GM21526 (cell line): ENCODE data around the gene TLL2.

Source experiments
- ATAC-seq: cut with Tn5 transposase; IDR thresholded peaks from one replicate; pipeline ENCODE4 v1.9.1; 2021; ENCODE audit warnings: moderate library complexity; ENCODE audit not compliant: unreplicated experiment, low FRiP score

Gene TLL2

DNA sequence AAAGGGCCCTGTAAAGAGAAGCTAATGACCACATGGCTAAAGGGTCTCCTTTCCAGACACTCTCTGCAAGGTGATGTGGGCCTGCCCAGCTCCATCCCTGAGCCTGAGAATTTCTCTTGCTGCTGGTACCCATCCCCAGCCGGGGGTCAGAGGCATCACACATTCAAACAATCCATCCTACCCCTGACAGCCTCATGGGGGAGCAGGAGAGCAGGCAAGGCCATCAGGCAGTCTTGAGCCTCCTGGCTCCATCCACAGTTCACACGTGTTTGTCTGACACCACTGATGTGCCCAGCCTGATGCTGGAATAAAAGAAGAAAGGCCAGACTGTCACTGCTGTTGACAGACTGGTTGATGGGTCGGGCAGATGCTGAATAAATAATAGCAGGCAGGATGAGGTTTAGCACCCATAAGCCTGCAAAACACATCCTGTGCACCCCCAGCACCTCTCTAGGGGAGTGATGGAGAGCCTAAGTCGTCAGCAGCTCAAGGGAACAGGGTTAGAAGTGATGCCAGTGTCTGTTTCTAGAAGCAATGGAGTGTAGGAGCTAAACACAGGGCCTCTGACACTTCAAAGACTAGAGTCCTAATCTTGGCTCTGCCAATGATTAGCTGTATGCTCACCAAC, 43.5 kb downstream of the TLL2 start:
- ATAC-seq: no peak

DNA sequence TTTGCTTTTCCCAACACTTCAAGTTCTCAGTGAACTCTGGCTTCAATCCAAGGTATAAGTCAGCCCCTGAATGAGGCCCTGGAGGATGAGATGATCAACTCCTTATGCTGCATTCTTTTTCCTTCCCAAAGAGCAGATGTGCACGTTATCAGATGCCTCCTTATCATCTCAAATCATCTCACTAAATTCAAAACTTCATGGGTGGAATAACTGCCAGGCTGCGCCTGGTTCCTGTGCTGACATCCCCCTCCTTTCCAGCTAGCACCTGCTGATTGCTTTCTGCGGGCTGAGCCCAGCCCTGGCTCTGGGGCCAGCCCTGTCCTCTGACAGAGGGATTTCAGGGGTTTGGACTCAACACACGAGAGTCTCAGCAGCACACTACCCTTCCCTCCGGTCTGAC, 44.9 kb downstream of the TLL2 start:
- ATAC-seq: no peak

DNA sequence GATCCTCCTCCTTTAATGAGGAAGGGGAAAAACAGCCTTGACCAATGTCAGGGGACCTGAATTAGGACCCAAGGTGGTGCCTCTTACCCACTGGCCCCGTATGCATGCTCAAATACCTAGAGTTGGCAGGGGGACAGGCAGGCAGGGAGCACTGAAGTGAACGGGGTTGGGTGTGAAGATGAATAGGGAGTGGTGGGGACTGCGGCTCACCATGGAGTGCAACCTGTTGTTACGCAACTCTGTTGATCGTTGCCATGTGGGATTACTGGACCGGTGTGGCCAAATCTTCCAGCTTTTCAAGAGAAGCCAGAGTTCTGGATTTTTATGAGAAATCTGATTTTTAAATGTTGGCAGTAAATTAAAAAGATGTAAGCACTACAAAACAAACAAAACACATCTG, 48.1 kb downstream of the TLL2 start:
- ATAC-seq: no peak

DNA sequence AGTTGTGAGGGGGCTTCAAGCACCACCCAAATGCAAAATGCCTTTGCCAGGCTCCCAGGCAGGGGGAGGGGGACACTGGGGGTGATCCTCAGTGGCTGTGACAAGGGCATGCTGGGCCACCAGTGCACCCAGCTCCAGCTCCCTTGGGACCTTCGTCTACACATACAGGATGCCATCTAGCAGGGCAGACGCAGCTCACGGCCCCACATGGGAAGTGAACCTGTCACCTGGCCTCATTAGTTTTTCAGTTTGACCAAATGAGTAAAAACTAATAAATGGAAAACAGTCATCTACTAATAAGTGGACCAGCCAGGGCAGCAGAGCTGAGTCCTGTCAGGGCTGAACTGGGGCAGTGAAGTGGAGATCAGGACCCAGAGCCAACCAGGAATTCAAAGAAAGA, 50.2 kb downstream of the TLL2 start:
- ATAC-seq: no peak

DNA sequence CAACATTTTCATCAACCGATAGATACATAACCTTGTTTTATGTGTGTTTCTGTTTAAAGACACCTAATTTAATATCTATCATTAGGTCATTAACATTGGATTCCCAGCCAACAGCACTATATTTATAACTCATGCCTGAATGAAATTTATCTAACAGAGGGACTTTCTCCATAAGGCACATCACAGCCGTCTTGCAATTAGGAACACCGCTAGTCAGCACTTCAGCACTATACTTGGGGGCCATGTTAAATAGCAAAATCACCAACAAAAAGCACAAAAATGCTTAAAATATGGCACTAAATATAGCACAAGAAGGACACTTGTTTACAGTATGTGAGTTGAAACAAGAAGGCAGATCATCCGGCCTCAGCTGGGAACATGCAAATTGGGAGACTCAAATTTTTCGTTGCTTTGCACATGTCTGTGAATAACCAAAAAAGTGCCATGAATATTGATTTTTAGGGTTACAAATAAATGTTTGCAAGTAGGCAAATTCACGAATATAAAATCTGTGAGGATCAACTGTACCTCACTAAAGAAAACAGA, 51.0 kb downstream of the TLL2 start:
- ATAC-seq: no peak

DNA sequence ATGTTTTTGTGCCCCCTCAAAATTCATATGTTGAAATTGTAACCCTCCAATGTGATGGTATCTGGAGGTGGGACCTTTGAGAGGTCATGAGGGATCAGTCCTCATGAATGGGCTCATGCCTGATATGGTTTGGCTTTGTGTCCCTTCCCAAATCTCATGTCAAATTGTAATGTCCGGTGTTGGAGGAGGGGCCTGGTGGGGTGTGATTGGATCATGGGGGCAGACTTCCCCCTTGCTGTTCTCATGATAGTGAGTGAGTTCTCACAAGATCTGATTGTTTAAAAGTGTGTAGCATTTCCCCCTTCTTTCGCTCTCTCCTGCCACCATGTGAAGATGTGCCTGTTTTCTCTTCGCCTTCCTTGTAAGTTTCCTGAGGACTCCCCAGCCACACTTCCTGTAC, 53.4 kb downstream of the TLL2 start:
- ATAC-seq: no peak

DNA sequence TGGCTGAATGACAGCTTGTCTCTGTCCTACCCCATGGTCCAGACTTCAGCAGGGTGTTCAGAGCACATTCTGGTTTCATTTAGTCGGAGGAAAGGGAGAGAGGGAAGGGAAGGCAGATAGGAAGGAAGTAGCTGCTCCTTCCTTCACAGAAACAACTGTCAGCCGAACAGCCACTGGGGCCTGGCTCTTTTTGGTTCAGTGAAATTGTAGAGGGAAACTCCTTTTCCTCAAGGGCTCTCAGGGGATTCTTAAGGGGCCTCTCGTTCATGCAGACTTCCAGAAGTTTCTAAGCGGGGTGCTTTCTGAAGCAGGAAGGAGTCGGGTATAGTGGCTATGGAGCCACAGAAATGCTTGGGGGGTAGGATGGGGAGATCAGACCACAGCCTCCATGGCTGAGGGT, 56.4 kb downstream of the TLL2 start:
- ATAC-seq: no peak

DNA sequence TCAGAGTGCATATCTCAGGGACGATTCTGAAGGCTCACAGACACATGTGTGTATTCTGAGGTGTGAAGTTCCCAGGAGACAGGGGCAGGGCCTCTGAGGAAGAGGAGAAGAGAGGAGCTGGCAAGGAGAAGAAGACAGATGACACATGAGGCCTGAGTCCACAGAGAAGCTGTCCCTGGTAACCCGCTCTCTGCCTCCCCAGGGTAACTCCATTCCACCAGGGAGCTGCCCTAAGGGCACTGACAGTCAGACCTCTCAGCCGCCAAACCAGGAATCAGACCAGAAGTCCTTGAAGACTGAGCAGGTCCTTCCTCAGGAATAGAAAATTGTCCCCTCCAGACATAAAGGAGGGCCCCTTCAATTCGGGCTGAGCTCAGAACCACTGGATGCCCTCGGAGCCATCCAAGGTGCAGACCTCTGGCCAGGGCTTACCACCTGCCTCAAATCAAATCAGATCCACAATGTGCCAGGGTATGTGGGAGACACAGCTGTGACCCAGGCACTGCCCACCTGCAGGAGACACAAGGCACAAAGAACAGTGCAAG, 57.4 kb downstream of the TLL2 start:
- ATAC-seq: no peak

DNA sequence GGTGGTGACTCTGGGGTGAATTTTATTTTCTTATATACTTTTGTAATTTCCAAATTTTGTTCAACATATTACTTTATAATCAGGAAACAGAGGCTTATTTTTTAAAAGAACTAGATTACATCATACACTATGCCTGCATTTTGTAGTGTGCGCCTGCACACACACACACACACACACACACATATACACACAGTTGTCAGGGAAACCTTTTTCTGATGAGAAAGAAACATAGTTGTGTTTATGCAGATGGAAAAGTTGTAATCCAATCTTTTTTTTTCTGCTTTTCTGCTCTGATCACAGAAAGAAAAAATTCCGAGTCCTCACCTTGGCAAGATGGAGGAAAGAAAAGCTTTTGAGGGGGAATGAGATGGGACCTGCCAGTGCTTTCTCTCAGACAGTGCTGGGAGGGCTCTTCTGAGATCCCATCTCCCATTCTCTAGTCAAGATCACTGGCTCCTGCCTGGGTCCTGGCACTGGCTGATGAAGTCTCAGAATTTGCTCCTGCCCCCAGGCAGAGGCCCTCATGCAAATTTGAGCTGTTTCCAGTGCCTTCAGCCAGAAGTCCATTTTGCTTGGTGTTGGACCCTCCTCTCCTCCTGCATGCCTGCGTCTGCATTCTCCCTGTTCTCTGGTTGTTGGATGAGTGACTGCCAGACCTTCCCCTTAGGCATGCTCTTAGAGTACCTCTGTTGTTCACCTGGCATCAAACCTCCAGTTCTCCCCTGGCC, 59.7 kb downstream of the TLL2 start:
- ATAC-seq: no peak

DNA sequence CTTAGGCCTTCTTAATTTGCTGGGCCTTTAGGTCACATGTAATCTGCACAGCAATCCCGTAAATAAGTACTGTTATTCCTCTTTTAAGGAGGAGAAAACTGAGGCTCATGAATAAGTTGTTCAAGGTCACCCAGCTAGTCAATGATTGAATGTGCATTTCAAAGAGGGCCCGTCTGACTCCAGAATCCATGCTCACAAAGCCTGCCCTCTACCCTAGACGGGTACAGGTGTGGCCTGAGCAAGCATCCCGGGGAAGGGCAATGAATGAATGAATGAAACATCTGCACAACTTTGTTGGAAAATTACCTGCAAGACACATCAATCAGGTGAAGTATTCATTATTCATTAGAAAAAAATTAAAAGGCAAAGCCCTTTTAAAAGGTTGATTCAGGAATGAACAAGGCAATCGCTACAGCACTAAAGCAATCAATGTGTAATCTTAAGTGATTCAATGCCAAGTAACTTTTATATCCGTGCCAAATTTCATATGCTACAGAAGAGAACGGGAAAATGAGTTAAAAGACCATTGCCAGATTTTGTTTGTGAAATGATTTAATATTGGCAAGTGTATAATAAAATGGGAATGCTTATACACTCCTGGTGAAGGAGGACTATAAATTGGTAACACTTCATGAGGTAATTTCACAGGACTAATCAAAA, 61.1 kb downstream of the TLL2 start:
- no peak for ATAC-seq

DNA sequence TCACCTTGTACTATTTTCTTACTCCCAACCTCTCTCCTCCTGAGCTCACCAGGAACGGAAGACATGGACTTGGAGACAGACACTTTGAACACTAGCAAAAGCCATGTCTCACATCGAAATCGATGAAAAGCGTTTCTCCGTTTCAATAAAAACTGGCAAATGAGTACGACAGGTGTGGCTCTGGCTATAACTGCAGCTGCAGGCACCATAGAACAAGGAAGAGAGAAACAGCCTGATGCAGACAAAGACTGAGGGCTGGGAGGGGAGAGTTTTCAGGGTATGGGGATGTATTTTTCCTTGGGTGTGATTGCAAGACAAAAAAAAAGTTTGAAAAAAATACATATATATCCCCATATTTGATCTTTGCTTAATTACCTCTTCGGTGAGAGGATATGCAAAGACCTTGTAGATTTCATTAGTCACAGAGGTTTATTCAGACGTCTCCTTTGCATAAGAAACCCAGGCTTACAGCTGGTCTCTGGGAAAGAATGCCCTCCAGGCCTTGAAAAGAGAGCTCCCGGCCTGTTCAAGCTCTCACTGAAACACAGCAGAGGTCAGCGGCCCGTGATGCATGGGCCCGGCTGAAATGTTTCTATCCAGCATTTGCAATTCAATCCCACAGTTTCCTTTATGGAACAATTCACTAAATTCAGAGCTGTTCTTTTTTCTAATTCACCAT, 63.1 kb downstream of the TLL2 start:
- no peak for ATAC-seq

DNA sequence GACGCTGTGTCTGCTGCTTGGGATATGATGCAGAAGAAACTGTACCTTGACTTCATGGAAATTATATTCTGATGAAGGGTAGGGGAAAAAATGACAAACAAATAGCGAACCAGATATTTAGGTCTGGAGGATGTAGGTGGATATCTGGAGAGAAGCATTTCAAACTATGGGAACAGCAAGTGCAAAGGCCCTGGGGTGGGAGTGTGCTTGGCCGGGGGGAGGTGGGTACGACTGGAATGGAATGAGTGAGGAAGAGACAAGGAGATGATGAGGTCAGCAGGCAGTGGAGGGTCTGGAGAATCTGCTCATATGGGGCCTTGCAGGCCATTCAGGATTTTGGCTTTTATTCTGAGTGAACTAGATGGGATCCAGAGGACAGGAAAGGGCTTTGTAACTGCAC, 65.2 kb downstream of the TLL2 start:
- ATAC-seq: no peak

DNA sequence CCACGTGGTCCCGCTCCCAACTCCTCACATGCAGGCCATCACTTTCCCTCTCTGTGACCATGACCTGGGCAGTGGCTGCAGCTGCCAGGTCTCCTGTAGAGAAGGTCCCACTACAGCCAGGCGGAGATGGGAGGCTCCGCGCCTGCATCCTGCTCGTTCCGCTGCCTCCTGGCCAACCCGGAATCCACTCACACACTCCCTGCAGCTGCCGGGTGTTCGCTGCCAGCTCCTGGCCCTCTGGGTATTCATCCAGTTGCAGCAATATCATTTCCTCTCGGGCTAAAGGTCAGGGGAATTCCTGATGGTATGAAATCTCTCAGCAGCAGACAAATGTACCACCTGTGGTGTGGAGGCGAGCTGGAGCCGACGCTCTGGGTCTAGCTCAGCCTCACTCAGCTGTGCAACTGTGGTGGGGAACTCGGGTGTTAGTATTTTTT, 65.7 kb downstream of the TLL2 start:
- no peak for ATAC-seq

DNA sequence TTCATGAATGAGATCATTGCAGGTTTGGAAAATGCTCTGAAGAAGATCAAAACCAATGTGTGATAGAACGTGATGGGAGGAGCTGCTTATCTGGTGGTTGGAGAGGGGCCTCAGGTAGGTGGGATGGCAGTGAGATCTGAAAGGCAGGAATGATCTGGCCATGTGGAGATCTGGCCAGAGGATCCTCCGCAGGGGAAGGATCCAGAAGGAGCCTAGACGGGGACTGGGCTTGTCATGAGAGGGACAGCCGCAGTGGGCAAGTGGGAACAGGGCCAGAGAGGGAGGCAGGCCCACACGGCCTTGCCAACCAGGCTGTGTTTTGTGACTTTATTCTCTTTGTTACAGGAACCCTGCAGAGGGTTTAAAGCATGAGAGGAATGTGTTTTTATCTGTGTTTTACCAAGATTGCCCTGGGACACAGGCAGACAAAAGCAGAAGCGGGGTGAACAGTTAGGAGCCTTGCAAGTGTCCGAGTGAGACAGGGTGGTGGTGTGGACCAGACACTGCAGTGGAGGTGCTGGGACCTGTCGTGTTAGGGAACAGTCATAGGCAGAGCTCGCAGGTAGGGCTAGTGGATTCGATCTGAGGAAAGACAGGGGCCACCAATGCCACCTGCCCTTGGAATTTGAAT, 66.6 kb downstream of the TLL2 start:
- no peak for ATAC-seq

DNA sequence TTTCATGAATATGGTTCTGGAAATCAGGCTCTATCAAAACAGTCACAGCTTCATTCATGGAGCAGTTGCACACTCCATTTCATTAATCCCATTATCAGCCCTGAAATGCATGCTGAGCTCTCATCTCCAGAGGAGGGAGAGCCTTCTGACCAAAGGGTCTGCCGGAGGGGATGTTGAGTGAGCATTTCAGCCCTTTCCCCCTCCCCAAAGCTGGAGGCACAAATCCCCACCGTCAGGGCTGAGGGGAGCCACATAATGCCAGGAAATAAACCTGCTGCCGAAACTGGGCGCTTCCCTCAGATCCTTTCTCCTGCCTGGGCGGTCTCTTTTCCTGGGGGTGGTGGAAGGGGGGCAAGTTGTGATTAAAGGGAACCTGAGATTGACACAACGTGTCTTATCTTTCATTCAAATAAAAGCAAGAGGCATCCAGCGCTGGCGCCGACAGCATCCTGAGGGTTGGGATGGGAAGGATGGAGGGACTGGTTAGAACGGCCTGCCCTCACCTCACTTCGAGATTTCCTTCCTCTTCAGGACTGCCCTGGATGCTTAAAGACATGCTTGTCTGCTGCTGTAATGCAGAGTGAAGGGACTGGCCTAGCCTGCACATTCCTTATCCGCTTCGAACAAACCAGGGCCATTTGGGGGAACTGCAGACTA, 71.6 kb downstream of the TLL2 start:
- ATAC-seq: no peak

DNA sequence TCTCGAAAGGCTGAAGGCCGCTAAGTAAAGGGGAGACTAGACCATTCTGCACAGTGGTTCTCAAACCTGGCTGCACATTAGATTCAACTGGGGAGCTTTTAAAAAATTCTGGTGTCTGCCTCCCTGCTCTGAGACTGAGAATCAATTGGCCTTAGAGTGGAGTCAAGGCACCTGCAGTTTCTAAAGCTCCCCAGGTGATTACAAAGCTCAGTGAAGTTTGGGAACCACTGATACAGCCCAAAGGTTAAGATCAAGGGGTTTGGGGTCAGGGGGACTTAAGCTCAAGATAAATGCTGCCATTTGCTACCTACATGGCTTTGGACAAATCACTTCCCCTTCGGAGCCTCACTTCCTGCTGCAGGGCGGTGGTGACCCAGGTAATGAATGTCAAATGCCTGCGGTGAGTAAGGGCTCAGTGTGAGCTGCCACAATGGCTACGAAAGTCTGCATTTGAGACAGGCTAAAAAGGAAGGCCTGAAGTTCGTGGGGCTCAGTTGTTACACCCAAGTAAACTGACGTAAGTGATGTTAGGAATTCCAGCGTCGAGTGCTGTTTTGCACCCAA, 72.3 kb downstream of the TLL2 start:
- ATAC-seq: no peak

DNA sequence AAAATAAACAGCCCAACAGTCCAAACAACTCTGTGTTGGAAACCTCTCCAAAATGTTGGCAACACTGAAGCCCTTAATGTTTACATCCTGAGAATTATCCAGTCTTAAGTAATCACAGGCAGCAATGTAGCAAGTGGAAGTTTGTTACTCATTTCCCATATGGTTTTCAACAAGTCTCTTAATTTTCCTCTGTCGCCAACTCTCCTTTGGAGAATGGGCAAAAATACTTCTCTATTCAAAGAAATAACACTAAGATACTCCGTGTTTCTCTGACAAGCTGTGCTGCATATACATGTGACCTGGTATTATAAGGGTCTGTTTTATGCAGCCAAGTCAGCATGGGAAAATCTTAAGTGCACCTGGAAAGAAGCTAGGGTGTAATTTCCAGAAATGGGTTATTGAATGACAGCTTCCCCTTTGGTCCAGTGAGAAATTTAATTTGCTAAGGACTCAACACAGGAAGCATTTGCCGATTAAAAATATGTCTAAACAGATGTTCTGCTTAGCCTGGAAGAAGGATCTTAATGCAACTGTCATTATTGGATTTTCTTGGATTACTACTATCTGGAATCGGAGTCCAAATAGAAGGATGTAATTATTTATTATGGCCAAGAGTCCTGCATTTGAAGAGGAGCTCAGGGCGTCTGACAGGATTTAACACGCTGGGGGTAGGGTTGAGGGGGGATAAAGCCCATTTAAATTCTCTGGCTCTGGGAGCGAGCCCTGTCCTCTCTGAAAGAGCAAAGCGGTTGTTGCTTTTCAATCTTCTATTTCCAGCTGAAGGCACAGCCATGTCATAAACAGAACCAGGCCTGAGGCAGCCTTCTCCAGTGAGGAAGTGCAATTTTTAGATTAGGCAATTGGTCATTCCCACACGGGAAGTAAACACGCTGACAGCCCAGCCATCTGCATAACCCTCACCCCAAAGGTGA, 73.1 kb downstream of the TLL2 start:
- no peak for ATAC-seq

DNA sequence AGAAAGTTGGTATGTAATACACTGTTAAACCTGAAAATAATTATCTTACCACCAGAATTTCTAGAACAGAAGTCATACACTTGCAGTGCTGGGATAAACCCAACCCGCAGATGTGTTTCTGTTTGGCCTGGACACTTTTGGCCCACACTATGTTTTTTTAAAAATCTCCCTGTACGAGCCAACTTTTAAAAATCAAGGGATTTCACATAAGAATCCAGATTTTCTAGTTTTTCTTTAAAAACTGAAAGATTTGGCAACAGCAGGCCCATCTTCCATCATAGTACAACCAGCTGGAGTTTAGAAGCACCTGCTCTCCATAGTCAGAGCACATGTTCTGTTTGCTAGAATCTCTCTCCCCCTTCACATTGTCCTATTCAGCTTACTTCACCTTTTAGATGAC, 74.0 kb downstream of the TLL2 start:
- no peak for ATAC-seq

DNA sequence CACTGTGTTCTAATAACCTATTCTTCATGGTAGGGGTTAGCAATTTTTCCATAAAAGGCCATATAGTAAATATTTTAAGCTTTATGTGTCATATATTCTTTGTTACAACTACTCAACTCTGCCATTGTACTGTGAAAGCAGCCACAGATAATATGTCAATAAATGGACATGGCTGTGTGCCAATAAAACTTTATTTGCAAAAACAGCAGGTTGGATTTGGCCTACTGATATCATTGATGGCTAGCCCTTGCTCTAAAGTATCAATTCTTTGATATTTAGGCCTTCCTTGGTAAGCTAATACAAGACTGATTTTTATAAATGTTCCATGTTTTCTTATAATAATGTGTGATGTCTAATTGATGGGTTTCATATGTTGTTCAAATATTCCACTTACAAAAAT, 77.7 kb downstream of the TLL2 start:
- no peak for ATAC-seq
